Karpas-422 (cell line): Measurements from ENCODE around the gene CDC14B. TPM values are rescaled to one million over a fixed set of nuclear protein-coding genes. Genes with fewer than 3 reads are reported as not detected.
A peak's percentile ranks its signal among the peaks of the same experiment; 100 is the strongest.

ENCODE experiments used
- DNase-seq: peaks from one replicate; pipeline ENCODE4 v3.0.0-alpha.2; 2015
- H2AFZ ChIP-seq: fragments of 200-600 bp; sonication (generic); 2 replicates; pipeline ENCODE4 v1.6.1; 2014; ENCODE audit warnings: antibody characterized with exemption, low read length, mixed read lengths
- H3K27ac ChIP-seq: fragments of 200-600 bp; sonication (generic); 2 replicates; pipeline ENCODE4 v1.5.1; 2014; ENCODE audit warnings: mild to moderate bottlenecking, low read length, moderate library complexity
- H3K27me3 ChIP-seq: fragments of 200-600 bp; sonication (generic); 2 replicates; pipeline ENCODE4 v1.6.1; 2014; ENCODE audit warnings: low read length, mixed read lengths
- H3K36me3 ChIP-seq: fragments of 200-600 bp; sonication (generic); 2 replicates; pipeline ENCODE4 v1.6.1; 2014; ENCODE audit warnings: low read length, mixed read lengths; ENCODE audit not compliant: insufficient read depth
- H3K4me1 ChIP-seq: fragments of 200-600 bp; sonication (generic); 2 replicates; pipeline ENCODE4 v1.6.1; 2014; ENCODE audit warnings: mild to moderate bottlenecking, low read length, mixed read lengths
- H3K4me2 ChIP-seq: fragments of 200-600 bp; sonication (generic); 2 replicates; pipeline ENCODE4 v1.6.1; 2014; ENCODE audit warnings: low read length, low read depth, mild to moderate bottlenecking; ENCODE audit not compliant: poor library complexity, severe bottlenecking
- H3K4me3 ChIP-seq: fragments of 200-600 bp; sonication (generic); 2 replicates; pipeline ENCODE4 v1.5.1; 2014; ENCODE audit warnings: mild to moderate bottlenecking, antibody characterized with exemption, low read length, mixed read lengths
- H3K79me2 ChIP-seq: fragments of 200-600 bp; sonication (generic); 2 replicates; pipeline ENCODE4 v1.6.1; 2014; ENCODE audit warnings: mild to moderate bottlenecking, low read length, mixed read lengths
- H3K9ac ChIP-seq: fragments of 200-600 bp; sonication (generic); 2 replicates; pipeline ENCODE4 v1.6.0; 2014; ENCODE audit warnings: low read length
- H3K9me2 ChIP-seq: fragments of 200-600 bp; sonication (generic), shearing (Covaris generic); replicated peaks from 2 replicates; pipeline ENCODE4 v1.6.0; 2014; ENCODE audit warnings: mild to moderate bottlenecking, low read length, moderate library complexity; ENCODE audit not compliant: insufficient read depth
- H3K9me3 ChIP-seq: fragments of 300-700, 200-600 bp; sonication (generic); 2 replicates; pipeline ENCODE4 v1.6.1; 2014; ENCODE audit warnings: low read length, mixed read lengths
- H4K20me1 ChIP-seq: fragments of 200-600 bp; sonication (generic); 2 replicates; pipeline ENCODE4 v1.6.1; 2014; ENCODE audit warnings: mild to moderate bottlenecking, antibody characterized with exemption, low read length, low read depth; ENCODE audit not compliant: insufficient read depth
- total RNA-seq: library from RNA; depleted of rRNA; stranded (reverse); fragments of >200 nt; shearing (Covaris generic); gene quantifications from 2 replicates; pipeline ENCODE4 v1.2.3, GENCODE V29; 2014; ENCODE audit warnings: low replicate concordance

The CDC14B gene
- total RNA-seq, 1 experiment from 2014 or later: 1.3 TPM

DNA sequence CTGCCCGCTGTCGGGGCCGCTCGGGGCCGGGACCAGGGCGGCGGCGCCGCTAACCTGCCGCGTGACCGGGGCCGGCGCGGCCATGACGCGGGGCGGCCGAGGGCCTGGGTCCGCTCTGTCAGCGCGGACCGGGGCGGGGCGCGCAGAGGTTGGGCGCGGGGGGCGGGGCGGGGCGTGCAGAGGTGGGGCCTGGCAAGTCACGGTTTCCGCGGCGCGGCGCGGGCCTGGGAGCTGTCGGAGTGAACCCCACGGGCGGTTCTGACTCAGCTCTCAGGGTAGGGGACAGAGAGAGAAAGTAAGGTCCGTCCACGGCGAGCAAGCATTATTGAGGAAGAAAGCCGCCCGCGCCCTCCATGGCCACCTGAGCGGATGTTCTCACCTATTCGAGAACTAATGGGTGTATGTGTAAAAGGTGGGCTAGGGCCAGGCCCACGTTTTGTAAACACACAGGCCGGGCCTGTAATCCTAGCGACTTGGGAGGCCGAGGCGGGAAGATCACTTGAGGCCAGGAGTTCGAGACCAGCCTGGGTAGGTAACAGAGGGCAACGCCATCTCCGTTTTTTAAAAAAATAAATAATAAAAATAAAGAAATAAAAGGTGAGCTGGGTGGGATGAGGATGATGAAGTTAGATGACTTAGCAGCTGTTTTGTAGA, 35.7 kb upstream of the CDC14B start, which contains the start of gene PRXL2C:
PRXL2C (minus strand) TSS at position 120 of the 654 bp plus-strand sequence; CDS start at position 84, 36 bp downstream.
- Histone ChIP-seq H3K27ac (no peak within 1 kb of the TSS), H3K79me2 (no peaks in the 10 kb centered on the region)
- DNase-seq: no peak

DNA sequence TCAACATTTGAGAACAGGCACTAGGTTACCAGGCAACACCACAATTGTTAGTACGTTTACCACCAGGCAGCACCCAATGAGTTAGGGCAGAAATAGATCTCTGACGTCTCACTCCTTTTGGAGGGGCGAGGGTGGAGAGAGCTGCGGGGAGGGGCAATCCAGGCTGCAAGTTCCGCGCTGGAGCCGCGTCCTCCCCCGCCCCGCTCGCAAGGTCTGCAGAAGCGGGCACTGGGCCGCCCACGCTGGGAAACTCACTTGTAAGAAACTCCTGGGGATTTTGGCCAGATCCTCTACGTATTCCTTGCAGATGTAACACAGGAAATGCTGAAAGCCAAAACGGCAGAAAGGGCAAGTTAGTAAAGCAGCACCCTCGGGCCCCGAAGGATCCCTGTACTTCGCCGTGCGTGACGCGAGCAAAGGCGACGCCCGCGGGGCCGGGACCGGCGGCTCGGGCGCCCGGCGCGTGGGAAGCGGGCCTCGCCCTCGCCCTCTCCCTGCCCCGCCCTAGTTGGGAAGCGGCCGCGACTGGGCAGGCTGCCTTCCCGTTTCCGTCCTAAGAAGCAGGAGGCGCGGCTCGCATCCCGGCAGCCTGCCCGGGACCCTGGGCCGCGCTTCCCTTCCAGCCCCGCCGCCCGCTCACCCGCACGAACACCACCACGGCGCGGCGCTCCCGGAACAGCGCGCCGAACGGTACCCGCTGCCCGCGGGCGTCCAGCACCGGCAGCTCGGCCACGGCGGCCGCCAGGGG, 35.0 kb upstream of the CDC14B start:
- Histone ChIP-seq H3K9ac (no peak overlapping the region), H2AFZ (no peak overlapping the region), H3K9me2 (no peaks in the 10 kb centered on the region), H3K4me1 (peaks cover 3% of the 10 kb centered on the region; the same call in 1 of the 2 replicates), H3K79me2 (no peaks in the 10 kb centered on the region), H3K4me2 (peak overlapping the region; percentile 44), H3K36me3 (no peaks in the 10 kb centered on the region), H3K4me3 (peak overlapping the region; percentile 49; the same call in 1 of the 2 replicates), H4K20me1 (no peaks in the 10 kb centered on the region), H3K27me3 (no peaks in the 10 kb centered on the region), H3K9me3 (no peaks in the 10 kb centered on the region), H3K27ac (no peak overlapping the region)
- no peak for DNase-seq

More for the DNA sequence above, 35.7 kb upstream of the CDC14B start, which contains the start of gene PRXL2C:
- H3K9me2 ChIP-seq: no peaks in the 10 kb centered on the region
- no peaks in the 10 kb centered on the region for H3K27me3 ChIP-seq
- H3K4me3 ChIP-seq: peak within 1 kb of the TSS; percentile 49; the same call in 1 of the 2 replicates
- H3K36me3 ChIP-seq: no peaks in the 10 kb centered on the region
- H2AFZ ChIP-seq: no peak within 1 kb of the TSS
- no peaks in the 10 kb centered on the region for H4K20me1 ChIP-seq
- no peak within 1 kb of the TSS for H3K9ac ChIP-seq
- H3K9me3 ChIP-seq: no peaks in the 10 kb centered on the region
- H3K4me2 ChIP-seq: peak within 1 kb of the TSS; percentile 44
- peaks cover 3% of the 10 kb centered on the region; the same call in 1 of the 2 replicates for H3K4me1 ChIP-seq

- Histone ChIP-seq H3K4me3 (no peak overlapping the region), H2AFZ (no peak overlapping the region), H3K9me2 (no peaks in the 10 kb centered on the region), H4K20me1 (no peaks in the 10 kb centered on the region), H3K36me3 (no peaks in the 10 kb centered on the region), H3K4me2 (no peak overlapping the region), H3K9ac (no peak overlapping the region), H3K27ac (no peak overlapping the region), H3K9me3 (no peaks in the 10 kb centered on the region), H3K79me2 (no peaks in the 10 kb centered on the region), H3K4me1 (peaks cover 3% of the 10 kb centered on the region; the same call in 1 of the 2 replicates), H3K27me3 (no peaks in the 10 kb centered on the region)
- peak; percentile 61 for DNase-seq
Observed at GRCh38 chr9:96651626-96652025, 32.0 kb upstream of the CDC14B start.

DNA sequence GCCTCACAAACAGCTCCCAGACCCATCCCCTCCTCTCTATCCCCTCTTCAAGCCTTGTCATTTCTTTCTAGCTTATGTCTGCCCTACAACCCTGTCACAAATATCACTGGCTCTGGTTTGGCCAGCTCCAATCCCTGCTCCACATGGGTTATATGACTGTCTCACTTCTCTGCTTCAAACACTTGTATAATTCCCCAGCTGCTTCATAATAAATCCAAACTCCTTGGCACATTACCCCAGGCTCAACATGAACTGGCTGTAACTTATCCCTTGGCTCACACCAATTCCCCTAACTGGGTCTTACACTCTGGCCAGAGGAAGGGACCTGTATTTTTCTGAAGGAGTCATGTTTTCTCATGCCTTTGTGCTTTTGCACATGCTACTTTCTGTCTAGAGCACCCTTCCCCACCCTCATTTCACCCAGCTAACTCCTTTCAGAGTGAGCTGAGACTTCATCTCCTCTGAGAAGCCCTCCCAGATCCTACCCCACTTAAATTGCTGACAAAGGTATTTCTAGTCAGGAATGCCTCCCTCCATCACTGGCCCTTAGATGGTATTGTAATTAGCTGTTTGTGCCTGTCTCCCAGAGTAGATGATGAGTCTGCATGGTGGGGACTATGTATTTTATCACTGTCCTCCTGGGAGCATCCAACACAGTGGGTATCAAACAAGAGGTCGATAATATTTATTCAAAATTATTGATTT, 30.1 kb upstream of the CDC14B start:
- Histone ChIP-seq H3K9me2 (no peaks in the 10 kb centered on the region), H3K36me3 (no peaks in the 10 kb centered on the region), H3K79me2 (no peaks in the 10 kb centered on the region), H3K27ac (no peak overlapping the region), H3K4me3 (no peak overlapping the region), H4K20me1 (no peaks in the 10 kb centered on the region), H2AFZ (no peak overlapping the region), H3K27me3 (no peaks in the 10 kb centered on the region), H3K9ac (no peak overlapping the region), H3K4me2 (no peak overlapping the region), H3K4me1 (peaks cover 3% of the 10 kb centered on the region; the same call in 1 of the 2 replicates), H3K9me3 (no peaks in the 10 kb centered on the region)
- DNase-seq: no peak

DNA sequence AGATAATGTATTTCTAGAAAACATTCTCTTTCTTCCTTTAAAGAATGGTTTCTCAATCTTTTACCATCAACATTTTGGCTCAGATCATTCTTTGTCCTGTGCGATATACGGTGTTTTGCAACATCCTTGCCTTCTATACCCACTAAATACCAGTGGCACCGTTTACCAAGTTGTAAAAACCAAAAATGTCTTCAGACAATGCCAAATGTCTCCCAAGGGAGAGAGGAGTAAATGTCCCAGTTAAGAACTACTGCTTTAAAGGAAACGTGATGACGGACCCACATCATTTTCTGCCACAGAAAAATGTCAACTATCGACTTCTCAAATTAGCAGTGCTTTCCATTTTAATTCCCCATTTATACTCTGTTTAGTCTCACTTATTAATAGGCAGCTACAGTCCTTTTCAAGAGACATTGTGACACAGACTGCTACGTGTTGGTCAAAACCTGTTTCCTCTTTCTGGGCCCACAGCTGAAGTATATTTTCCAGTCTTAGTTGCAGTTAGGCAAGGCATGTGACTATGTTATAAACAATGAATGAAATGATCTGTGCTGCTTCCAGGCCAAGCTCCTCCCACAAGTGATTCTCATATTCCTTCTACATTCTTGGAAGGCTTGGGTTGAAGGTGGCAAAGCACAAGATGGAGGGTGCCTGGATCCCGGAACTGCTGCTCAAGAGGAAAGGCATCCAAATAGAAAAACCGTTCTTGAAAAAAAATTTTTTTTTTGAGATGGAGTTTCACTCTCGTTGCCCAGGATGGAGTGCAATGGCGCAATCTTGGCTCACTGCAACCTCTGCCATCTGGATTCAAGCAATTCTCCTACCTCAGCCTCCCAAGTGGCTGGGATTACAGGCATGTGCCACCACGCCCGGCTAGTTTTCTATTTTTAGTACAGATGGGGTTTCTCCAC, 26.7 kb upstream of the CDC14B start:
- no peaks in the 10 kb centered on the region for H3K36me3 ChIP-seq
- H3K9me3 ChIP-seq: no peaks in the 10 kb centered on the region
- H3K27ac ChIP-seq: no peak overlapping the region
- no peaks in the 10 kb centered on the region for H3K27me3 ChIP-seq
- H3K9ac ChIP-seq: no peak overlapping the region
- H2AFZ ChIP-seq: no peak overlapping the region
- no peak for DNase-seq
- no peak overlapping the region for H3K4me2 ChIP-seq
- H3K4me1 ChIP-seq: no peaks in the 10 kb centered on the region
- H3K9me2 ChIP-seq: no peaks in the 10 kb centered on the region
- no peaks in the 10 kb centered on the region for H4K20me1 ChIP-seq
- no peak overlapping the region for H3K4me3 ChIP-seq
- no peaks in the 10 kb centered on the region for H3K79me2 ChIP-seq

DNA sequence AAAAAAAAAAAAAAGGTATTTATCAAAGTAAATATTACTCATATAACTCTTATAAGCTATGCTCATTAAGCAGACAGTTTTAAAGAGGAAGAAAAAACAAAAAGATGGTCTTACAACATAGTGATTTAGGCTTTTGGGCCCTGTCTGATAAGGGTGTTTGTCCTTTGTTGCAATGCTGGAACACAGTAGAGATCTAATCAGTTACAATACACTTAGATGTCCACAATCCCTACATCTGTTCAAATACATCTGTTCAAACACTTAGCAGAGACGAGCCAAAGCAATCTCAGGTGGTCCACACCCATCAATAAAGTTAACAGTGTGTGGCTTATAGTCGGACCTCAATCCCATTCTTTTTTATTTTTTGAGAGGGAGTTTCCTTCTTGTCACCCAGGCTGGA, 24.5 kb upstream of the CDC14B start:
- Histone ChIP-seq H3K36me3 (no peaks in the 10 kb centered on the region), H3K9me3 (no peaks in the 10 kb centered on the region), H3K4me3 (no peak overlapping the region), H4K20me1 (no peaks in the 10 kb centered on the region), H3K9me2 (no peaks in the 10 kb centered on the region), H3K4me2 (no peak overlapping the region), H3K9ac (no peak overlapping the region), H3K27ac (no peak overlapping the region), H3K4me1 (no peaks in the 10 kb centered on the region), H3K27me3 (no peaks in the 10 kb centered on the region), H3K79me2 (no peaks in the 10 kb centered on the region), H2AFZ (no peak overlapping the region)
- no peak for DNase-seq

GRCh38 chr9:96641514-96641913, 21.9 kb upstream of the CDC14B start:
- Histone ChIP-seq H3K4me1 (no peaks in the 10 kb centered on the region), H3K4me3 (no peak overlapping the region), H3K4me2 (no peak overlapping the region), H3K9me2 (no peaks in the 10 kb centered on the region), H3K9me3 (no peaks in the 10 kb centered on the region), H3K27ac (no peak overlapping the region), H3K36me3 (no peaks in the 10 kb centered on the region), H4K20me1 (no peaks in the 10 kb centered on the region), H3K27me3 (no peaks in the 10 kb centered on the region), H2AFZ (no peak overlapping the region), H3K79me2 (no peaks in the 10 kb centered on the region), H3K9ac (no peak overlapping the region)
- no peak for DNase-seq
